SW 1271 (cell line): Measurements from ENCODE around the gene SASS6.
A peak's percentile ranks its signal among the peaks of the same experiment; 100 is the strongest.
"Not testable (repeated sequence)": the region's sequence is repeated elsewhere in the genome, so short reads cannot be mapped to it uniquely, and the experiment has no call there.

Experiments
- DNase-seq, 2 experiments: peaks; one replicate each; lab custom pipeline; 2025; lab: John Stamatoyannopoulos, UW

Gene SASS6

GRCh38 chr1:100047235-100047708, 85.5 kb downstream of the SASS6 start:
- DNase-seq: not testable (repeated sequence)

- DNase-seq: no peak
Observed at GRCh38 chr1:100045206-100045605, 87.5 kb downstream of the SASS6 start.

- no peak for DNase-seq
Observed at GRCh38 chr1:100039591-100039990, 93.1 kb downstream of the SASS6 start.

GRCh38 chr1:100038660-100039287, 94.0 kb downstream of the SASS6 start:
- DNase-seq: peak in 1 of 2 experiments; percentile 38

- peak; percentile 9 to 70 for DNase-seq
Observed at GRCh38 chr1:100037927-100038659, 94.6 kb downstream of the SASS6 start.

- peak in 1 of 2 experiments; percentile 54 for DNase-seq
Observed at GRCh38 chr1:100037656-100037926, 95.1 kb downstream of the SASS6 start.

- DNase-seq: no peak
Observed at GRCh38 chr1:100036718-100037655, 95.7 kb downstream of the SASS6 start.

- no peak for DNase-seq
Observed at GRCh38 chr1:100035214-100035613, 97.5 kb downstream of the SASS6 start.

GRCh38 chr1:100034470-100034869, 98.3 kb downstream of the SASS6 start:
- DNase-seq: peak in 1 of 2 experiments; percentile 4
